ENCODE measurements around the gene OVOL3. TPM values are rescaled to one million over a fixed set of nuclear protein-coding genes. Genes with fewer than 3 reads are reported as not detected.

OVOL3 gene
- total and polyA plus RNA-seq, 9 donors, result not detected

- TF ChIP-seq EP300 (IDR thresholded peaks at IDR 0.05), result no peak
- no peak for TF ChIP-seq POLR2A (IDR thresholded peaks at IDR 0.05)
- TF ChIP-seq CTCF (IDR thresholded peaks at IDR 0.05), result no peak
- H3K36me3 ChIP-seq, result no peaks in the 10 kb centered on the region
- H3K27ac ChIP-seq, result no peak overlapping the region
- H3K4me3 ChIP-seq, result no peak overlapping the region
- 76 to 91% (median 78%) methylated on average over 13 of the region's 13 CpGs for WGBS, 3 donors
- H3K4me1 ChIP-seq (ENCODE audit: insufficient read depth), result no peaks in the 10 kb centered on the region
- no peak for DNase-seq
- H3K9me3 ChIP-seq, result no peaks in the 10 kb centered on the region
- intact Hi-C loops (cut with DNase I), result no loop called here
- H3K27me3 ChIP-seq, result no peaks in the 10 kb centered on the region
These were observed 19.8 kb upstream of the OVOL3 start for GRCh38 chr19:36090910-36091695.

GRCh38 chr19:36092566-36092965, 18.4 kb upstream of the OVOL3 start:
- no peaks in the 10 kb centered on the region for H3K9me3 ChIP-seq
- intact Hi-C loops (cut with DNase I), result no loop called here
- no peak overlapping the region for H3K4me3 ChIP-seq
- 84 to 93% (median 89%) methylated on average over 4 to 7 of the region's 7 CpGs for whole genome bisulfite sequencing, 3 donors
- DNase-seq, result no peak
- no peaks in the 10 kb centered on the region for H3K27me3 ChIP-seq
- no peaks in the 10 kb centered on the region for H3K36me3 ChIP-seq
- TF ChIP-seq EP300 (IDR thresholded peaks at IDR 0.05) (no peak), POLR2A (IDR thresholded peaks at IDR 0.05) (no peak), CTCF (IDR thresholded peaks at IDR 0.05) (no peak)
- no peaks in the 10 kb centered on the region for H3K4me1 ChIP-seq (ENCODE audit: insufficient read depth)
- H3K27ac ChIP-seq, result no peak overlapping the region

GRCh38 chr19:36093146-36093662, 17.7 kb upstream of the OVOL3 start:
- DNase-seq, result no peak
- H3K4me1 ChIP-seq (ENCODE audit: insufficient read depth), result no peaks in the 10 kb centered on the region
- H3K4me3 ChIP-seq, result no peak overlapping the region
- no peak overlapping the region for H3K27ac ChIP-seq
- no peaks in the 10 kb centered on the region for H3K36me3 ChIP-seq
- intact Hi-C loops (cut with DNase I), result no loop called here
- H3K9me3 ChIP-seq, result no peaks in the 10 kb centered on the region
- TF ChIP-seq POLR2A (IDR thresholded peaks at IDR 0.05), result no peak
- TF ChIP-seq EP300 (IDR thresholded peaks at IDR 0.05), result no peak
- no peak for TF ChIP-seq CTCF (IDR thresholded peaks at IDR 0.05)
- H3K27me3 ChIP-seq, result no peaks in the 10 kb centered on the region
- WGBS, 3 donors, result 14 to 25% (median 19%) methylated on average over 5 of the region's 5 CpGs

- no peaks in the 10 kb centered on the region for H3K27me3 ChIP-seq
- H3K27ac ChIP-seq, result no peak overlapping the region
- no peaks in the 10 kb centered on the region for H3K9me3 ChIP-seq
- no peak overlapping the region for H3K4me3 ChIP-seq
- intact Hi-C loops (cut with DNase I), result no loop called here
- TF ChIP-seq POLR2A (IDR thresholded peaks at IDR 0.05), result no peak
- TF ChIP-seq CTCF (IDR thresholded peaks at IDR 0.05), result no peak
- TF ChIP-seq EP300 (IDR thresholded peaks at IDR 0.05), result no peak
- no peaks in the 10 kb centered on the region for H3K4me1 ChIP-seq (ENCODE audit: insufficient read depth)
- DNase-seq, result no peak
- no peaks in the 10 kb centered on the region for H3K36me3 ChIP-seq
- 42 to 70% (median 52%) methylated on average over 6 of the region's 6 CpGs for WGBS, 3 donors
These were observed 17.3 kb upstream of the OVOL3 start for GRCh38 chr19:36093687-36094086.
